ENCODE measurements around the gene CPLANE1.
"Not testable (repeated sequence)": the region's sequence is repeated elsewhere in the genome, so short reads cannot be mapped to it uniquely, and the experiment has no call there.

The CPLANE1 gene

DNA sequence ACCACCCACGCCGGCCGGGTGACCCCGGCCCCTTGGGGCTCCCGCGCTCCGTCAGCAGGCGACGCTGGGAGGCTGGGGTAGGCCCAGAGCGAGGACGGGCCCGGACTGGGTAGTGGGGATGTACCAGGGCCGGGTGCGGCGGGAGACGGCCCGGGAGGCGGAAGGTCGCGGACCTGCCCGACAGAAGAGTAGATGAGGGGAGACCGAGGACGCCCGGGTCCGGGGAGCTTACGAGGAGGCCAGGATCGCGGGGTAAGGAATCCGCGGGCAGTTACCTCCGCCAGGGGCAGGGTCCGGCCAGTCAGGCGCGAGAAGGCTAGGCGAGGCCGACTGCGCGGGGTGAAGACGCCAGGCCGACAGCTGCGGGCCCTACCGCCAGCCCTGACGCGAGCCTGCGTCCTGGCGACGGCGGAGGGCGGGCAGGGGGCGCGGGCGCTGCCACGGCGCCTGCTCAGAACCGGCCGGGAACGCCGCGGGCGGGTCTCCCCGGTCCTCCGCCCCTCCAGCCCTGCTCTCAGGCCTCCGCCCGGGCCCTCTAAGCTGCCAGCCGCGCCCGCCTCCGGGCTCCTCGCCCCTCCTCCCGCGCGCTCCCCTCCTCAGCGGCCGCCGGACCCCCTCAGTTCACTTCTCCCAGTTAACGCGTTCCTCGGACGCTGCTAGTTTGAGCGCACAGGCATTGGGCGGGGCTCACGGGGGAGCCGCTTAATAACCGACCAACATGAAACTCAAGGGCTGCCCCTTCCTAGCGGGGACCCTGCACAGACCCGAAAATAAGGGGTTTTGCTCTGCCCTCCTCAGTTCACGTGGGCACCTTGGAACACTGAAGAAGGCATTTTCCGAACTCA lies at the start of gene CPLANE1:
TSS of gene CPLANE1 (minus strand) at position 407 of the 845 bp plus-strand sequence. CDS start 1,678 bp downstream, outside the sequence.
- peak; percentile 23 for DNase-seq (ENCODE audit: low read depth)

- not testable (repeated sequence) for DNase-seq (ENCODE audit: low read depth)
These were observed 47.1 kb upstream of the CPLANE1 start for GRCh38 chr5:37296313-37296712.

GRCh38 chr5:37283214-37283820 lies 34.1 kb upstream of the CPLANE1 start:
- DNase-seq (ENCODE audit: low read depth): no peak

GRCh38 chr5:37275511-37275910 lies 26.3 kb upstream of the CPLANE1 start:
- no peak for DNase-seq (ENCODE audit: low read depth)

DNA sequence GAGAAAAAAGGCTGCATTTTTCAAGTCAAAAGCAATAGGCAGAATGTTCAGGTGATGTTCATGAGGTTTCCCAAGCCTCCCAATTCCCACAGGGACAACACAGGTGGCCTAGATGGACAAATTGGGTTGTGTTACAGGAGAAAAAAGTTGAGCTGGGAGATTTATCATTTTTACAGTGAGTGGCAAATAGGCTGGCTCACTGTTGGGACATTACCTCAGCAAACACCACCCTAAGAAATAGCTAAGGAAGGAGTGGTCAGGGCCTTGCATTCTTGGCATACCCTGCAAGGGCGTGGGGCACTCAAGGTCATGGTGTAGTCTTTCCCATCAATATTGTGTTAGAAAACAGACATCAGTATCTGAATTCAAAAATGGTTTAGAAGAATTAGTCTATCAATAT lies 23.3 kb upstream of the CPLANE1 start:
- DNase-seq (ENCODE audit: low read depth): peak; percentile 44

DNA sequence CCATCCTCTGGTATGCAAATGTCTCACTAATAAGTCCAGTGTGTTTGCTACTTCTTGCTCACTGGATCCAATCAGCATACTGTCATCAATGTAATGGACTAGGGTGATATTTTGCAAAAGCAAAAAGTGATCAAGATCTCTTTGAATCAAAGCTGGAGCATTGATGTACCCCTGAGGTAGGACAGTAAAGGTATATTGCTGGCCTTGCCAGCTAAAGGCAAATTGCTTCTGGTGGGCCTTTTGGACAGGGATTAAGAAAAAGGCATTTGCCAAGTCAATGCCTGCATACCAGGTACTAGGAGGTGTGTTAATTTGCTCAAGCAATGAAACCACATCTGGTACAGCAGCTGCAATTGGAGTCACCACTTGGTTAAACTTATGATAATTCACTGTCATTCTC lies 18.9 kb upstream of the CPLANE1 start:
- not testable (repeated sequence) for DNase-seq (ENCODE audit: low read depth)

DNA sequence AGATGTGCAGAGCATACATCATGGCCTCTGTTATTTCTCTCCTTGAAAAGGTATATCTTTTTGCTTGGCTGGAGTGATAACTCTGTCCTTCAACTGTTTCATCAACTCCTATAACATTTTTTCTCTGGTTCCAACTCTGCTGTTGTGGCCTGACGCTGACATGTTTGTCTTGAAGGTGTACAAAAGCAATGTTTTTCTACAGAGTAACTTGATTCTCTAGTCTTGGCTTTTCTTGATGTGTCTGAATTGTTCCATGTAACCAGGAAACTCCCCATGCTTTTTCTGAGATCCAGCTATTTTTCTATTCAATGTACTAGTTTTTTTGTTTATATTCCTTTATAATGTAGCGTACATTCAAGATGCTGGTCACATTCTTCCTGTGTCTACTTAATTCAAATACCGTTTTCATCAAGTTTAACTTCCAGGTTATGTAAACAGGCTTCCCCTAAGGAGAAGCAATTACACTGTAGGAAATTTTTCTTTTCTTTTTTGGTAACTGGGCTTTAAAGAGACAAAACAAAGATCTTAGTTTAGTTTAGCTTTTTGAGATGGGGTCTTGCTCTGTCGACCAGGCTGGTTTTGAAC lies 6.7 kb upstream of the CPLANE1 start:
- DNase-seq (ENCODE audit: low read depth): no peak

- no peak for DNase-seq (ENCODE audit: low read depth)
These were observed 5.4 kb upstream of the CPLANE1 start for GRCh38 chr5:37254581-37254980.

- no peak for DNase-seq (ENCODE audit: low read depth)
These were observed 2.5 kb upstream of the CPLANE1 start for GRCh38 chr5:37251665-37252064.

DNA sequence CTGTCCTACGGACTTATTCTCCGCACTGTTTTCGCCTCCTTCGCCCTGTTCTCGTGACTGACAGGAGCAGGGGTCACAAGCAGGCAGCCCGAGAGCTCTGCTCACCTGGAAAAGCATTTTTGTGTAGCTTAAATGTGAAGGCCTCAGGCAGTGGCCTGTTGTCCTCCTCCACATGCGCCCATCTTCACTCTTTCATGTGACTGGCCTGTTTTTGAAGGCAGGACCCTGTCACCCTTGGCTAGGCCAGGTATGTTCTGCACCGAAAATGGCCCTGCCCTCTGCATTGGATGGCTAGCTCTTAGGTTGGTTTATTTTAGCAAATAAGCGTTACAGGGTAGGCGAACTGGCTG lies 614 bp upstream of the CPLANE1 start:
- DNase-seq (ENCODE audit: low read depth): no peak

DNA sequence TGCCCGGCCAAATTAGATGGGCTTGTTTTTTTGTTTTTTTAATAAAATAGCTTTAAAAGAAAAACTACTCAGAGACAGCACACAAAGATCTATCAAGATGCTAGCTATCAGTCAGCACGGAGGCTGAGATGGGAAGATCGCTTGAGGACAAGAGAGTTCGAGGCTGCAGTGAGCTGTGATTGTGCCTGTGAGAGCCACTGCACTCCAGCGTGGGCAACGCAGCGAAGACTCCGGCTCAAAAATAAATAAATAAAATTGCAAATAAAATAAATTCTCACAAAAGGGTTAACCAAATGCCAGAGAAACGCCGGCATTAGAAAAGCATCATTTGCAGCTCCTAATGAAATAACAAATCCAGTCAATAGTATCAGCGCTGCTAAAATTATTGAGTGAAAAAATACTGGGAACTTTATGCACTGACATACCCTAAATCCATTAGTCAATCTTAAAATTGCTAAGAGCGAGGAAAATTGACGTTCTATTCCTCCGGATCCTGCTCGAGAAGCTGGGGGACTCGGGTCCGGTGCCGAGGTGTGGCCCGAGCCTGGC lies 681 bp downstream of the CPLANE1 start:
- DNase-seq (ENCODE audit: low read depth): peak; percentile 2

GRCh38 chr5:37247496-37247895 lies 1.7 kb downstream of the CPLANE1 start:
- DNase-seq (ENCODE audit: low read depth): no peak

DNA sequence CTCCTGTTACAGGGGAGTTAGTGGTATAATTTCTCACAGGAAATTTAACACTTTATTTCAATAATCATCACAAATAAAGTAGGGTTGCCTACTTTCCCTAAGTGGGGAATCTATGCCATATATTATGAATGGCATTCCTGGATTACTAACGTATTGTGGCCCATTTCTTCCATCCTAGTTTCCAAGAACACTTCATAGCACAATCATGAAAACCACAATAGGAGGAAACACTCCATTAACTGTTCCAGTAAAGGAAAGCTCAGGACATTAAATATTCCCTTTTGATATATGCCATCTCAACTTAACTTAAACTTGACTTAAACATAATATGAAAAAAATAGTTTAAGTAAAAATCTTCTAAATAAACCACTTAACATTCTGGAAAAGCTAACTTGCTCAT lies 2.1 kb downstream of the CPLANE1 start:
- DNase-seq (ENCODE audit: low read depth): no peak

DNA sequence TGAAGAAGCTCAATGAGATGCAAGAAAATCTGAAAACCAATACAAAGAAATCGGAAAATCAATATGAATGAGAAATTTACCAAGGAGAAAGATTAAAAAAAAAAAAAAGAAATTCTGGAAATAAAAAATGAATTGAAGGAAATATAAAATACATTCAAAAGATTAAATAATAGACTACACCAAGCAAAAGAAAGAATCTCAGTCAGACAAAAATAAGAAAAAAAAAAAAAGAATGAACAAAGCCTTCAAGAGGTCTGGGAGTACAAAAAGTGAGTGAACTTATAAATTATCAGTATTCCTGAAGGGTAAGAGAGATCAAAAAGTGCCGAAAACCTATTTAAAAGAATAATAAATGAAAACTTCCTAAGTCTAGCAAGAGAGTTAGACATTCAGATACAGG lies 14.9 kb downstream of the CPLANE1 start:
- no peak for DNase-seq (ENCODE audit: low read depth)

DNA sequence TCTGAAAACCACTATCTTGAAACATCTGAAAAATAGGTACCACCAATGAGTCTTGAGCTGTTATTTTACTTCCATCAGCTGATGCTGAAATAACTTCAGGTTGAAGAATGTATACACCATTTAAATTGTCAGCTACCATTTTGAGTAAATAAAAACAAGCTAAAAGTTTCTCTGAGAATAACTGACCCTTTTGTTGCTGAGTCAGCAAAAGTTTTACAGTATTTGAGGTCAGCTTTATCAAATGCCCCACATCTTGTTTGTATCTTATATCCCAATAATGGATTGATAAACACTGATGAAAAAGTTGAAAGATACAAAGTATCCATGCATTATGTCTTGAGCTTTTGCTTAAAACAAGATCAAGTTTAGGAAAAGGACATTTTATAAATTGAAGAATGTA lies 22.8 kb downstream of the CPLANE1 start:
- DNase-seq (ENCODE audit: low read depth): no peak

- DNase-seq (ENCODE audit: low read depth): no peak
These were observed 27.0 kb downstream of the CPLANE1 start for GRCh38 chr5:37222181-37222580.

DNA sequence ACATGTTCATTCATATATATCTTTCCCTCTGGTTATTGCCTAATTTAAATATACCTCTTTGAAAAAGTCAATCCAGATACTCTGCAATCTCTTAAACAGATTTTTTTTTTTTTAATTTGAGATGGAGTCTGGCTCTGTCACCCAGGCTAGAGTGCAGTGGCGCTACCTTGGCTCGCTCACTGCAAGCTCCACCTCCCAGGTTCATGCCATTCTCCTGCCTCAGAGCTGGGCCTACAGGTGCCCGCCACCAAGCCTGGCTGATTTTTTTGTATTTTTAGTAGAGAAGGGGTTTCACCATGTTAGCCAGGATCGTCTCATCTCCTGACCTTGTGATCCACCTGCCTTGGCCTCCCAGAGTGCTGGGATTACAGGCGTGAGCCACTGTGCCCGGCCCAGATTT lies 28.8 kb downstream of the CPLANE1 start:
- DNase-seq (ENCODE audit: low read depth): not testable (repeated sequence)

DNA sequence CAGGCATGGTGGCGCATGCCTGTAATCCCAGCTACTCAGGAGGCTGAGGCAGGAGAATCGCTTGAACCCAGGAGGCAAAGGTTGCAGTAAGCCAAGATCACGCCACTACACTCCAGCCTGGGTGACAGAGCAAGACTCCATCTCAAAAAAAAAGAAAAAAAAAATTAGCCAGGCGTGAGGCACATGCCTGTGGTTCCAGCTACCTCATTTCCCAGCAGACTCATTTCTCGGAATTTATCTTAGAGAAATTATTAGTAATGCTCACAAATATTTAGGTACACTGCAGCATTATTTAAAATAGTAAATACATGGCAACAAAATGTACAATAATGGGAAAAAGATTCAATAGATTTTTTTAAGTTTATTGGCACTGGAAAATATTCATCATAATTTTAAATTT lies 29.8 kb downstream of the CPLANE1 start:
- not testable (repeated sequence) for DNase-seq (ENCODE audit: low read depth)

DNA sequence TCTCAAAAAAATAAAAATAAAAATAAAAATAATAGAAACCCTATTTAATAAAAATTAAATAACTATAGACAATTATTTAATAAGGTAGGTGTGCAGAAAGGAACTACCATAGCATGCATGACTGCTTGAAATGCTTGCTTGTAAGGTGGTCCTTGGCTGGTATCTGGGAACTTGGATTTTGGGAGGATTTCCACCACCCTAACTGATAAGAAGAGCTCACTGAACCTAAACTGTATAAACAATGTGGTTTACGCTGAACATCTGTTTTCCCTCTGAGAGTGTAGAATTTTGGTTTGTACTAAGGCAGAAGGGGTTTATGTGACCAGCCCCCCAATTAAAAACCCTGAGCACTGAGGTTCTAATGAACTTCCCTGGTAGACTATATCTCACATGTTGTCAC lies 31.2 kb downstream of the CPLANE1 start:
- DNase-seq (ENCODE audit: low read depth): no peak

DNA sequence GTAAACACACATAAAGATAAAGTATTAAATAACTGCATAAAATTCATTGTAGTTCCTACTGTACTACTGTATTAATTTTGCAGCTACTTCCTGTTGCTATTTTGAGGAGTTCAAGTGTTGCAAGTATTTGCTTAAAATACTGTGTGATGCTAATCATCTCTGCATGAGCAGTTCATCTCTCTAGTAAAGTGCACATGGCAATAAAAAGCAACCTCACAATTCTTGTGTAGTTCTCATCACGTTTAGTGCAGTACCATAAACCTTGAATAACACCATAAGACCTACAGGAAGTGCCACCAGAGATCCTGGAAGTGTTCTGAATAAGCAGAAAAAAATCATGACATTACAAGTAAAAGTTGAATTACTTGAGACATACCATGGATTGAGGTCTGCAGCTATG lies 34.6 kb downstream of the CPLANE1 start:
- no peak for DNase-seq (ENCODE audit: low read depth)

DNA sequence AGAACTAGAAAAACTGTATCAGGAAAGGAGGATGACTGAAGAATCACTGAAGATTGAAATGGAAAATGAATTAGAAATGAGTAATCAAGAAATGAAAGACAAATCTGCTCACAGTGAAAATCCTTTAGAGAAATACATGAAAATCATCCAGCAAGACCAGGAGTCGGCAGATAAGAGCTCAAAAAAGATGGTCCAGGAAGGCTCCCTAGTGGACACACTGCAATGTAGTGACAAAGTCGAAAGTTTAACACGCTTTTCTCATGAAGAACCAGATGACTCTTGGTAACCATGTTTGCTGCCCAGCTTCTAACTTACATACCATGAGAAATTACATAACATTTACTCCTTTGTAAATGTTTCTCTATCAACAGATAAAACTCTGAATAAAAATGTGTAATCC lies 37.1 kb downstream of the CPLANE1 start:
- no peak for DNase-seq (ENCODE audit: low read depth)

- no peak for DNase-seq (ENCODE audit: low read depth)
These were observed 37.5 kb downstream of the CPLANE1 start for GRCh38 chr5:37211661-37212060.

All from GM04503 (cell line).